Lung microvascular endothelial cell (primary cell): ENCODE results near the gene KCNQ1. TPM values are rescaled to one million over a fixed set of nuclear protein-coding genes. Genes with fewer than 3 reads are reported as not detected.

Experiments used
- DNase-seq, 2 donors: peaks; one replicate each; pipeline versions ENCODE4 v3.0.0 to v3.0.0-alpha.2; 2010; ENCODE audit warnings: low read depth in 2 of 2
- total RNA-seq: library from RNA; depleted of rRNA; stranded (reverse); fragments of >200 nt; gene quantifications from 2 replicates; pipeline ENCODE4 v1.2.1, GENCODE V29; 2014

KCNQ1 gene
- total RNA-seq, 1 donor from 2014 or later: not detected

DNA sequence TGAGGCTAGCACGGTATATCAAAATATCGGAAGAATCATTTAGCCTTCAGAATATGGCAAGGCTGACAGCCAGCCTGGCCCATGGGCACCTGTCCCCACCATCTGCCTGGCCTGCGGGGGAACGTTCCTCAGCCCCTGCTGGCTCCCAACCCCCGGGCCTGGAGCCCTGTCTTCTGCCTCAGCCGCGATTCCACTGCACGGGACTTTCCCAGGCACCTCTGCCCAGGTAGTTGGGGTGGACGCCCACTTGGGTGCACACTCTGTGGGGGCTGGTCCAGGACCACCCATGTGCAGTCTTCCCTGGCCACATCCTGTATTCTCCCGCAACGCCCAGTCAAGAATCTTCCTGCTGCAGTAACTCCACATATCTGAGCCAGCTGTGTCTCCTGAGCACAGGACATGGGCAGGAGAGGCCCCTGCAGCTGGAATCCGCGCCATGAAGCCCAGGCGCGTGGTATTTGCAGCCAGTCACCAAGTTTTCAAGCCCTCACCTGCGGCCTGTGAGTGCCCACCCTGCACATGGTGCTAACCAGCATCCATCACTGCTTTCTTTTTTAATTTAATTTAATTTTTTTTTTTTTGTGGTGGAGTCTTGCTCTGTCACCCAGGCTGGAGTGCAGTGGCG is 77.9 kb downstream of the KCNQ1 start:
- DNase-seq: no peak

DNA sequence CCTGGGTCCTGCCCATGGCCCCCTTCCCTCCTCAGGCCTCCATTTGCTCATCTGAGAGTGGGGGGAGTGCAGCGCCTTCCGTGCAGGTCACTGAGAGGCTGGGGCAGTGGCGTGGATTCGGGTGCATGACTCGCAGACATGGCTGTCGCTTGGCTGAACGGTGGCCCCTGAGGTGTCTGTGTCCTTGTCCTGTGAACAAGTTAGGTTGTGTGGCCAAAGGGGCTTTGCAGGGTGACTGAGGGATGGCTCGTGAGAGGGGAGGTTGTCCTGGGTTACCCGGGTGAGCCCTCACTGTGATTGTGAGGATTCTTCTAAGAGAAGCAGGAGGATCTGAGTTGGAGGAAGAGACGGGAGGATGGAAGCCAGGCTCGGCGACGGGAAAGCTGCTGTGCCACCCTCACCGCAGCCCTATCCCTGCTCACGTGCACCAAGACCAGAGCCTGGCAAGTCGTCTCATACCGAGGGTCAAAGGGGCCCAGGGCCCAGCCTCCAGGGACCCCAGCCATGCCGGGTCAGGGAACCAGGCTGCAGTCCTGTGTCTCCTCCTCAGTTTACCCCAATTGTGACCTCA is 79.1 kb downstream of the KCNQ1 start:
- no peak for DNase-seq

DNA sequence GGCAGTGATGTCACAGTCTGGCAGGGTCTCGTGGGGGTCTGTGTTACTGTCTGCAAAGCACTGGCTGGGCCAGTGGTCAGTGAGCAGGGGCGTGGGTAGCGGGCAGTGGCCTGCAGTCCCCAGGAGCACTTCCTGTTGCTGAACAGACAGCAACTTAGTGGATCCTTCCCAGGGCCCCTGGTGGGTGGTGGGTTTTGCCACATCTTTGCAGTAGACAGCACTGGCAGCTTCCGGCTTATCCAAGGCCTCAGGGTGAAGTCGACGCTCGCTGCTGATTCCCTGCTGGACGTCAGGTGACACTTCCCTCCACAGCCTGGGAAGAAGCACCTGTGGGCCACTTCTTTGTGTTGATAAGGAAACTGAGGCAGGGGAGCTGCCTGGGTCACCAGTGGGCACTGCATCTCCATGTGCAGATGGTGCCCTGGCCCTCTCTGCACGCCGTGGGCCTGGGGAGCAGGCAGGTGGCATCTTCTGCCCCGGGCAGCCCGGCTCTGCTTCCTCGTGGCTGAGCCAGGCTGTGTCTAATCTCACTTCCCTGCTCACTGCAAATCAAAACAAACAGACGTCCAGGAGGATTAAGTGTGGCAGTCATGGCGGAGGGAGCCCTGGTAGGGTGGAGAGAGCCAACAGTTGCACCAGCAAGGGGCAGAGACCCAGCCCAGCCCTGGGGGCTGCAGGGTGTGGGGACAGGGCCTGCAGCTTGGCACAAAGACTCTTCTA is 79.8 kb downstream of the KCNQ1 start:
- no peak for DNase-seq

DNA sequence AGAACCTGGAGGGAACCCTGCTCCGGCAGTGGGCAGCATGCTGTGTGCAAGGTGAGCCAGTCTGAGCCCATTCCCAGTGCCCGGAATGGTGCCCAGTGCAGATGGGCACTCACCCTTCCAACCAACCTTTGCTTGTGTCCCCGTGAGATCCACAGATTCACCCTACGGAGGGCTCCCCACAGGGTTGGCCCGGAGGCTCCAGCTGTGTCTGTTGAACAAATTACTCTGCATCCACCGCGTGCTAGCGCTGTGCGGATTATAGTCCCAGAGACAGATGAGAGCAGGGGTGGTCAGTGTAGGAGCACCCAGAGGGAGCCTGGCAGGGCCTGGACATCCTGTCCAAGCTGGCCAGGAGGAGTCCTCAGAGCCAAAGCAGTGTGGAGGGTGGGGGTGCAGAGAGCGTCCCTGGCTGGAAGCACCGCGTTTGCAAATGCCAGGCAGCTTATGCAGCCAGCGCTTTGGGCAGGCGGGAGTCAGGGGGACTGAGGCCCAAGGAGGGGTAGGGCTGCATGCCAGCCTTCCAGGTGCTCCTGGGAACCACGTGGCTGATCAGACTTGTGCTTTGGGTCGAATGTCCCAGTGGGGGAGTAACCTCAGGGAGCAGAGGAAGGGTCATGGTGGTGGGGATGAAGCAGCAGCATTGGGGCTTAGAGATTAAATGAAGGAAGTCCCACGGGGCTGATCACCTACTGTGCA is 80.5 kb downstream of the KCNQ1 start:
- no peak for DNase-seq

DNA sequence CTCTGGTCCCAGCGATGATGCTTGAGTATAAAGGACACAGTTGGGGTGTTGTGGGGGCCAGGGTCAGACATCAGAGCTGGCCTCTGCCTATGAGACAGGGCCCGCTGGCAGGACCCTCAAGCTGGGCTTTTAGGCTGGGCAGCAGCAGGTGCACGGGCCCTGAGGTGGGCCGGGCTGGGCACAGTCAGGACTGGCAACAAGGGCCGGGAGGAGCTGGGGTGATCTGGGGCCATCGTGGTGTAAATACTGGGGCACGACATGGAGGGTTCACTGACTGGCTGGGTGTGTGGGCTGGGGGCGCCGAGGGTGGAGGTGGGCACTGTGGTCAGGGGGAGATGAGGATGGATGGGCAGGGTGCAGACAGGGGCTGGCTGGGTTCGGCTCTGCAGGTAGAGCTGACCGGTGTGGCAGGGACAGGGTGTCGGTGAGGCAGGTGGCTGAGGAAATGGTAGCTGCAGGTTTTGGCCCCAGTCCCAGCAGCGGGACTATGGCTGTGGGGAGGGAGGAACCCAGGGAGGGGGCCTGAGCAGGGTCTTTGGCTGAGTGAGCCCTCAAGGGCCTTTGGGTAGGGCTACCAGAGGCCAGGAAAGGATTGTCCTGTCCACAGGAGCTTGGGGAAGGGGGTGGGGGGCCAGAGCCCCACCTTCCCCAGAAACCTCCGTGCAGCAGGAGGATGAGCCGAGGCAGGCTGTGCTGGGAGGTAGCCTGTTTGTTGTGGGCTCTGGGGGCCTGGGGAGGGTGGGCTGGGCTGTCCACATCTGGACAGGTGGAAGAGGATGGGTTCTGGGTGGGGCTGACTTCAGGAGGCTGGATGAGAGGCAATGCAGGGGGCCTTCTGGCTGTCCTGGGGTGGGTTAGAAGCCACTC is 81.4 kb downstream of the KCNQ1 start:
- DNase-seq: no peak

DNA sequence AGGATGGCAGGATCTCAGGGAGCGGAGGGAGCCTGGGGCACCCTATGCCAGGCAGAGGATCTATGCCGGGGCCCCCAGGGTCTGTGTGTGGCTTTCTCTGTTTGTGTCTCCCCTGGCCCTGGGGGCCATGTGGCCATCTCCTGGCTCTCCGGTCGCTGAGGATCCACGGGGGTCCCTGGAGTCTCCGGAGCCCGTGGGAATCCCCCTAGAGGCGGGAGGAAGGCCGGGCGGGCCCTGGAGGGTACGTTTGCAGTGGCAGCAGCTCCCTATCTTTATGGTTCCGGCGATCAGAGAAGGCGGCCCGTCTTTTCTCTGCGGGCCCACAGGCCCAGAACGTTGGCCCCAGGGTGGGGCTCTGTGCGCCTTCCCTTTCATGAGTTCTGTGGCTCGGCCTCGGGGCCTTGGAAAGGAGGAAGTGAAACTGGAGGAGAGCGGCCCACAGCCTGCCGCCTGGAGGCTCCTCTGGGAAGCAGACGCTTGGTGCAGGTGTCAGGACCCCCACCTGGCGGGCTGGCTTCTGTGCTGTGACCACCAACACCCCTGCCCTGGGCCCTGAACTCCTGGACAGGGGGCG is 82.1 kb downstream of the KCNQ1 start:
- no peak for DNase-seq

DNA sequence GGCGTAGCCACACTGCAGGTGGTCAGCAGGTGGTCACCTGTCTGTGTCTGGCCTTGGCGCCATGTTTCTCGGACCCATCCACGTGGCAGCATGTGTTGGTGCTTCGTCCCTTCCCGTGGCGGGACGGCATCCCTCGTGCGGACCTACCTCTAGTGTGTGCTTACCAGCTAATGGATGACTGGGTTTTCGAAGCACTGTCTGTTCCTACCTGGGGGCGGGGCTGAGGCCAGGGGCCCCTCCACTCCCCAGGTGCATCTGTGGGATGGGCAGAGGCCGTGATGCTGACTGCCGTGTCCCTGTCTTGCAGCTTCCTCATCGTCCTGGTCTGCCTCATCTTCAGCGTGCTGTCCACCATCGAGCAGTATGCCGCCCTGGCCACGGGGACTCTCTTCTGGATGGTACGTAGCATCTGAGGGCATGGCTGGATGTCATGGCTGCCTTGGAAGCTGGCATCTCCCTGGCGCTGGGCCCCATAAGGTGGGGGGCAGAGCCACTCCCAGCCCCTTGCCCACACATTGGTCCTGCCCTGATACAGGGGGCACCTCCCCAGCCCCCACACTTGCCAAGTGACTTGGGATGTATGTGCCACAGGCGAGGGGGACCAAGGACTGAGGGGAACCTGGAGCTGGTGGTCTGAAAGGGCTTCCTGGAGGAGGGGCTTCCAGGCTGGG is 82.9 kb downstream of the KCNQ1 start:
- no peak for DNase-seq

DNA sequence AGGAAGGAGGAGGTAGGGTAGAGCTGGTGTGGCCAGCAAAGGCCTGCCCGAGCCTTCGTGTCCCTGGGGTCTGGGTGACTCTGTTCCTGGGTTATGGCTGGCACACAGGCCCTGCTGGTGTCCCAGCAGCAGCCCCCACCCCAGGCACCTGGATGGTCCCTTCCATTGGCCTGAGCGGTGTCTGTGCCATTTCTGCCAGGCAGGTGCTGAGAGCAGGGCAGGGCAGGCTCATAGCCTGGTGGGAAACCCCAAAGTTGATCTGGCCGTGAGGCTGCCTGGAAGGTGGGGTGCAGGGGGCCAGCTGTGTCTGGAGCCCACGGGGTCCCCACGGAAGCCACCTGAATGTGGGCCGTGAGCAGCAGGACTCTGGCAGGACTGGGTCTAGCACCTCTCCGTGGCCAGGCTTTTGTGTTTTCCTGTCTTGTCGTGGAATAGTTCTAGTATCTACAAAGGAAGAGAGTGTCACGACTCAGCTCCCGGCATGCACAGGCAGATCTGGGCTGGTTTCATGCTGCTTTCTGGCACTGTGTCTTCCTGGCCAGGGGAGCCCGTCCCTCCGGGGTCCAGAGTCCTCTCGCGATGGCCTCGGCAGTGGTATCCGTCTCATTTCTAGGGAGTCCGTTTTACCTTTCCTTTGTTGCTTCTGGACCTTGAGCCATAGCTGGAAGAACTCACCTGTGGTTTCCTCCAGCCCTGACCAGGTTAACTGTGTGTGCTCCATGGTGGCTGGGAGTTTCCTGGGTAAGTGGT is 83.7 kb downstream of the KCNQ1 start:
- DNase-seq: no peak

DNA sequence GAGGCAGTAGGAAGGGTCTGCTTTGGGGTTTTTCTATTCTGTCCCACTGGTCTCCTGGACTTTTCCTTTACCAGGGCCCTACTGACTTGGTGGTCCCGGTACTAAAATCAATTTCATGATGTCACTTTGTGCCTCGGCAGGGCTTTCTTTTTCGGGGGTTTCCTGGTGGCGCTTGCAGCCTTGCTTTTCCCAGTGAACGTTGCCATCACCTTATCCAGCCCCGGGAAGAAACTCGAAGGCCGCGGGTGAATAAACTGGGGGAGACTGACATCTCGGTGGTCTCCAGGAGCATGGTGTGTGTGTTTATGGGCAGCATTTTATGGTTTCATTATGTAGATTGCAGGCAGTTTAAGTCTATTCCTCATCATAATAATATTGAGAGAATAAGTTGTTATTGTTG is 84.4 kb downstream of the KCNQ1 start:
- DNase-seq: no peak

DNA sequence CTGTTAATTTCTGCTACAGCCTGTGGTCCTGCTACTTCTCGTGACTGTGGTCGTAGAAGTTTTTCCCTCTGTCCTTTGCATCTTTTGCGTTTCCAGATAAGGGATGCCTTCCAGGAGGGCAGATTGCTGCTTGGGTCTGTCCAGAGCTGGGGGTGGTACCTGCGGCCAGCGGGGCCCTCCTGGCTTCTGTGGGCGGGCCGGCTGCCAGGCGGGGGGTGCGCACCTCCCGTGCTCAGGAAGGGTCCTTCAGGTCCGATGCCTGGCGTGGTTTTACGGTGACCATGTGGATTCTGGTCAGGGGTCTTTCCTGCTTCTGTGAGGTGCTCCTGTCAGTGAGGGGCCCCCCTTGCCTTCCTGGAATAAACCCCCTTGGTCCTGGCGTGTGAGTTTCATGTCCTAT is 84.8 kb downstream of the KCNQ1 start:
- no peak for DNase-seq

DNA sequence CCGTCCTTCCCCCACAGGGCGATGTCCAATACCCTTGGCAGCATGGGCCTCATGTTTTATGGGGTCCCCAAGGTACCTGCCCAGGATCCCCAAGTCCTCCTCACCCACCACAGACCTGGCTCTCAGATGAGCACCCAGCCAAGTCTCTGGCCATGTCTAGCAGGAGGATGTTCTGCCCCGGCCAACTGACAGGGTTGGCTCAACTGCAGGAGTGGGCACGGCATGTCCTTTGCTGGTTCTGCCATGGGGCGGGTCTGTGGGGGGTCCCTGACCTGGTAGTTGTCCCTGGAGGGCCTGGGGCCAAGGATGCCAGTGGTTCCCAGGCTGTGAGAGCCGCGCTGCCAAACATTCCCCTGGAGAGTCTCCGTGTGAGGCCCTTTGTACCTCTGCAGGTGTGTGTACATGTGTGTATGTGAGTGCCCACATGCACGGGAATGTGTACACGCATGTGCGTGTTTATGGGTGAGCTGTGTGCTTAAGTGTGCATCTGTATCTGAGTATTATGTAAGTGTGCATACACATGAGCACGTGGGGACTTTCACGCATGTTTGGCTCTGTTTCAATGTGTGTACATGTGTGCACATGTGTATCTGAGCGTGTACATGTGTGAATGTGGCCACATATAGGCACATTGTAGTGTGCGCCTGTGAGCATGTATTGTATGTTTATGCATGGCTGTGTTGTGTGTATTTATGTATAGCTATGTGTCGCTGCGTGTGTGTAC is 85.5 kb downstream of the KCNQ1 start:
- no peak for DNase-seq

DNA sequence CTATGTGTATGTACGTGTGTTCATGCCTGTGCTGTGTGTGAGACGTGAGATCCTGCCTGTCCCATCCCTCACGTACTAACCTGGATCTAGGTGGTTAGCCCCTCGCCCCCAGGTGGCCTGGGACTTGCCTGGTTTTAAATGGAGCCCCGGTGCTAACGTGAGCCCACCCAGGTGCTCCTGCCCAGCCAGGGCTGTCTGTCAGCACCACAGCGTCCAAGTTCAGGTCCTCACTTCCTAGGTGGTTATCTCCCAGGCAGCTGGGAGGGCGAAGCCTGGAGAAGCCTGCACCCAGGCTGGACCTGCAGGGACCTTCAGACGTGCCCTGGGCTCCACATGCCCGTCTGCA is 86.0 kb downstream of the KCNQ1 start:
- DNase-seq: no peak

DNA sequence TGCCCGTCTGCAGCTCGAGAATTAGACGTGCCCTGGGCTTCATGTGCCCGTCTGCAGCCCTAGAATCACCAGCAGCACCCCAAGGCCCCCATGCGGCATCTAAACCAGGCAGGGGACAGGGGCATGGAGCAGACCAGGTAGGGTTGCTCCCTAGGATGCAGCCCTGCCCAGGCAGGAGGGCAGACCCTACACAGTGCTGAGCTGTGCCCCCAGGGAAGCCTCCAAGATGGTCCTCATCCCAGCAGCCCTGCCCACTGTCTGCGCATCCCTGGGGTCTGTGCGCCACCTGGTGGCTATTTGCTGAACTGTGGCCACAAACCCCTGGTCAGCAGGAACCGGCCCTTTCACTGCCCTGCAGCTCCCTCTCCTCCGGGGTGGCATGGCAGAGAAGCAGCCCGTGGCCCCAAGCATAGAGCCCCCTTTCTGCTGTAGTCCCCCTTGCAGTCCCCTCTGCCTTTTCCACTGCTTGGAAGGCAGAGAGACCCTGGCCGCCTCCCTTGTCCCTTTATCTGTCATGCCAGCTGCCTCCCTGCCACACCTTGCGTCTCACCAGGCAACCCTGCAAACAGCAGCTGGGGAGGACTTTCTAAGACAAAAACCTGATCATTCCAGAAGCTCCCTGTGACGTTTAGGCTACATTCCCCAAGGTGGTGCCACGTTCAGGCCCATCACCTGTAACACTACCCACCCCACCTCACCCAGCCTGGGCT is 86.6 kb downstream of the KCNQ1 start:
- DNase-seq: peak; percentile 57 to 72

DNA sequence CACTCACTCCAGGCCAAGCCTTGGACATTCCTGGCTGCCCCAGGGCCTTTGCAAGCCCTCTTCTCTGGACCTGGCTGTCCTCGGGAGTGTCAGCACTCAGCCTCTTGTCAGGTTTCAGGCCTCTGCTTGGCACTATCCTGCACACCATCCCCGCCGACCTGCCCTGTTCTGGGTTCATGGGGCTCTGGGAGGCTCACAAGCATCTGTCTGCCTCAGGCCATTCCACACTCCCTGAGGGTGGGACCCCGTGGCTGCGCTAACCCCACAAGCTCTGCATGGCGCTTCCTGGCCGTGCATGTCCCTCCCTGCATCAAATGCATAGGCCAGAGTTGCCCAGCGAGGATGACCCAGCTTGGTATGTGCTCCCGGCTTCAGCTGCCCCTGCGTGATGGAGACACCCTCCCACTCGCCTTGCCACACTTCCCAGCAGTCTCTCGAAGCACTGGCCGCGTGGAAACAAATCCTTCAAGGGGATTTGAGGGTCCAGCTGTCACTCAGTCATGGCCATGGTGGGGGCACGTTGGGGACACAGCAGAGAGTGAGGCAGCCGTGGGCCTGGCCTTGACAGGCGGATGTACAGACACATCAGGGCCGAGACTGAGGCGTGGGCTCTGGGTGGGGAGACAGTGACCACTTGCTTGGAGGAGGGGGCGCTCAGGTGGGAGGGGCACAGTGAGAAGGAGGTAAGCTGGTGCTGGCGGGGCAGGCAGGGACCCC is 87.3 kb downstream of the KCNQ1 start:
- no peak for DNase-seq

DNA sequence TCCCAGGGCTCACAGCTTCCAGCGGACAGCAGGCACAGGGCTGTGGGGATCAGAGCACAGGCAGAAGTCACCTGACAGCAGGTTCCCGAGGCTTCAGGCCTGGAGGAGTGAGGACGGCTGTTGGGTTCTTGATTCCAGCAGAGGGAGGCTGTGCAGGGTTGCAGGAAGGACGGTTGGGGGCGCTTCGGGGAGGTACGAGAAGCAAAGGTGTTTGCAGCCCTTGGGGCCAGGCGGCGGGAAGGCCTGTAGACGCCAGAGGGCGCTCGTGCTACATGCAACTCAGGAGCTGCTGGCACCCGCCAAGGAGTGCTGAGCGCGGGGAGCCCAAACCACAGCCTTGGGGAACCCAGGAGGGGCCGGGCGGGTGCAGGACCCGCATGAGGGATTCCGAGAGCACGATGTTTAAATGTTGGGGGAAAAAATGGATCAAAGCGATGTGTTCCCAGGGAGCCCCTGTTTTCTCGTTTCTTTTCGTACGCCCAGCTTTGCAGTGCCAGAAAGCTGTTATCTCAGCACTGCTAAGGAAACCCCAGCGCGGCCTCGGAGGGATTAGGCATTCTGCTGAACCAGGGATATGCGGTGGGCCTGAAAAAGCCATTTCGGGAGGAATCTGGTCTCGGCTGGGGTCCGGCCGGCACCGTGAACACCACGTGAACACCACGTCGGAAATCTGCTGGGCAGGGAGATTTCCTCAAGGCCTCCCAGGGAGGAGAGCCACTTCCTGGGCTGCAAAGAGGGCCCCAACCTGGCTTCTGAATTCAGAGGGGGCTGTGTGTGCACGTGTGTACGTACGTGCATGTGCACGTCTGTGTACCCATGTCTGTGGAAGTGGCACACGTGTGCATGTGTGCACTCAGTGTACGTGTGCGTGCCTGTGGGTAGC is 88.1 kb downstream of the KCNQ1 start:
- peak; percentile 88 to 95 for DNase-seq

DNA sequence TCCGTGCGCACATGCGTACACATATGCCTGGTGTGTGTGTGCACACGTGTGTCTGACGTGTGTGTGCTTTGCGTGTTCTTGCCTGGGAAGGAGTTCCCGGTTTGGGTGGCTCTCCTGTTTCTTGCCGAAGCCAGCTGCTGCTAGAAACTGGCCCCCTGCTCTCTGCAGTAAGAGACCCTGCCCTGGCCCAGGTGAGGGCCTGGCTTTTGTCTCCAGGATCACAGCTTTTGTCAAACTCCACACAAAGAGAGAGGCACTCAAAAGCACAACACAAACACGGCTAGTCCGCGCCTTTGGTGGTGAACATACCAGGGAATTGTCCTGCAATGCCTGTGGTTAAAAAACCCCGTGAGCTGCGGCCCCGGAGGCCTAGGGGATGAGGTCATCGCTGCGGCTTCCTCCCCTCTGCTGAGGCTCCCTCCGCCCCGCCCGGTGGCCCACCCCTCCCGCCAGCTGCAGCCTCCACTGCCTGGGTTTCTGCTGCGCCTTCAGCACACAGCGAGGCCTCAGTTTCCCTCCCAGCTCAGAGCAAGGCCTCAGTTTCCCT is 88.9 kb downstream of the KCNQ1 start:
- DNase-seq: peak; percentile 43 to 78
